Neutrophil (primary cell): ENCODE data around the gene LAMTOR5.
"Not testable (repeated sequence)": the region's sequence is repeated elsewhere in the genome, so short reads cannot be mapped to it uniquely, and the experiment has no call there.

Source experiments
- H3K27ac ChIP-seq: fragments of 200-600 bp; sonication (generic); 2 replicates; pipeline ENCODE4 v1.5.1; 2016; ENCODE audit warnings: mild to moderate bottlenecking, moderate library complexity
- H3K27me3 ChIP-seq: fragments of 200-600 bp; sonication (generic); 2 replicates; pipeline ENCODE4 v1.6.0; 2016; ENCODE audit warnings: mild to moderate bottlenecking
- H3K36me3 ChIP-seq: fragments of 200-600 bp; sonication (generic); 2 replicates; pipeline ENCODE4 v1.5.1; 2017
- H3K4me1 ChIP-seq, 2 experiments: fragments of 200-600 bp in 1 of 2; sonication (generic) in 1 of 2; 1 replicate in 1 of 2; 2 replicates in 1 of 2; pipeline versions ENCODE4 v1.5.1 to v1.6.1; 2013 to 2016; ENCODE audit warnings: low read depth in 1 of 2, low read length in 1 of 2, mild to moderate bottlenecking in 1 of 2, moderate library complexity in 1 of 2; ENCODE audit not compliant: control insufficient read depth in 1 of 2, insufficient read depth in 1 of 2
- H3K4me3 ChIP-seq, 2 experiments: fragments of 200-600 bp in 1 of 2; sonication (generic) in 1 of 2; 1 replicate in 1 of 2; 2 replicates in 1 of 2; pipeline ENCODE4 v1.5.1; 2013 to 2016; ENCODE audit warnings: low read depth in 1 of 2, low read length in 1 of 2, mild to moderate bottlenecking in 1 of 2, moderate library complexity in 1 of 2
- H3K9me3 ChIP-seq: fragments of 200-600 bp; sonication (generic); 2 replicates; pipeline ENCODE4 v1.5.1; 2016
- TF ChIP-seq, protein P1 (sequence below): fragments of 200-600 bp; sonication (generic); IDR thresholded peaks from 2 replicates; pipeline ENCODE4 v1.5.1; 2016; ENCODE audit warnings: antibody characterized with exemption

The LAMTOR5 gene

DNA sequence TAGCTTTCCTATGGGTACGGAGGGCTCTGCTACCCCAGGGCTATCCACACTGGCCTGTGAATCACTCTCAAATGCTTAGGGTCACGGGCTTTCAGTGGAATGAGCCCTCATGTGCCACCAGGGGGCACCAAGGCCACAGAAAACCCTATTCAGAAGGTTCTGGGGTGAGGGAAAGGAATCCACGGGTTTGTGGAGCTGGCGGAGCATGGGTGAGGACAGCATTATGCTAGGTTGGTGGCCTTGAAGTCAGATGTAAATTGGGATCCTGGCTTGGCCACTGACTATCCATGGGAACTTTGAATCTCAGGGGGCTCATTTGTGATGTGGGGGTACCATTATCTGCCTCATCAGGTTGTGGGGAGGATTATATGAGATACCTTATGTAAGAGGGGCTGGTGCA lies 5.1 kb upstream of the LAMTOR5 start:
- TF ChIP-seq, protein P1, sequence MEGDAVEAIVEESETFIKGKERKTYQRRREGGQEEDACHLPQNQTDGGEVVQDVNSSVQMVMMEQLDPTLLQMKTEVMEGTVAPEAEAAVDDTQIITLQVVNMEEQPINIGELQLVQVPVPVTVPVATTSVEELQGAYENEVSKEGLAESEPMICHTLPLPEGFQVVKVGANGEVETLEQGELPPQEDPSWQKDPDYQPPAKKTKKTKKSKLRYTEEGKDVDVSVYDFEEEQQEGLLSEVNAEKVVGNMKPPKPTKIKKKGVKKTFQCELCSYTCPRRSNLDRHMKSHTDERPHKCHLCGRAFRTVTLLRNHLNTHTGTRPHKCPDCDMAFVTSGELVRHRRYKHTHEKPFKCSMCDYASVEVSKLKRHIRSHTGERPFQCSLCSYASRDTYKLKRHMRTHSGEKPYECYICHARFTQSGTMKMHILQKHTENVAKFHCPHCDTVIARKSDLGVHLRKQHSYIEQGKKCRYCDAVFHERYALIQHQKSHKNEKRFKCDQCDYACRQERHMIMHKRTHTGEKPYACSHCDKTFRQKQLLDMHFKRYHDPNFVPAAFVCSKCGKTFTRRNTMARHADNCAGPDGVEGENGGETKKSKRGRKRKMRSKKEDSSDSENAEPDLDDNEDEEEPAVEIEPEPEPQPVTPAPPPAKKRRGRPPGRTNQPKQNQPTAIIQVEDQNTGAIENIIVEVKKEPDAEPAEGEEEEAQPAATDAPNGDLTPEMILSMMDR, result peak; percentile 66
- Histone ChIP-seq H3K36me3 (no peaks in the 10 kb centered on the region), H3K4me1 (peaks cover 9 to 14% of the 10 kb centered on the region in 2 experiments), H3K27me3 (no peaks in the 10 kb centered on the region), H3K9me3 (no peaks in the 10 kb centered on the region), H3K27ac (no peak overlapping the region), H3K4me3 (no peak overlapping the region)

DNA sequence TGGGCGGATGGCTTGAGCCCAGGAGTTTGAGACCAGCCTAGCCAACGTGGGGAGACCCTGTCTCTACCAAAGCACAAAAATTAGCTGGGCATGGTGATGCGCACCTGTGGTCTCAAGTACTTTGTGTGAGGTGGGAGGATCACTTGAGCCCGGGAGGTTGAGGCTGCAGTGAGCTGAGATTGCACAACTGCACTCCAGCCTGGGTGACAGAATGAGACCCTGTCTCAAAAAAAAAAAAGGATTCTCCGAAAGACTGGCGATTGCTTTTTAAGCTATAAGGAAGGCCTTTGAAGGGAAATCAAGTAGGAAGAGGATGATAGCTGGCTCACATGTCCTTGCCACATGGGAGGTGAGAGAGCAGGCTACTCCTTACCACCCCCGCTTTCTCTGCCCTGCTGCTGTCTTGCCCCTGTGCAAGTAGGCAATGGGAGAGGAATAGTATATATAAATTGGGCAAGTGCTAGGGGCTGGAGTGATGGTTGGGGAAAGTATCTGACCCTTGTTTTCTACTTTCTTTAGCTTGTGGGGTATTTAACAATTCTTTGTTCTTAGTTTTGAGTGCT lies 3.8 kb upstream of the LAMTOR5 start:
- TF ChIP-seq, protein P1, result no peak
- Histone ChIP-seq H3K36me3 (no peaks in the 10 kb centered on the region), H3K4me3 (no peak overlapping the region), H3K4me1 (peaks cover 18 to 22% of the 10 kb centered on the region in 2 experiments), H3K27ac (no peak overlapping the region), H3K27me3 (no peaks in the 10 kb centered on the region), H3K9me3 (no peaks in the 10 kb centered on the region)

DNA sequence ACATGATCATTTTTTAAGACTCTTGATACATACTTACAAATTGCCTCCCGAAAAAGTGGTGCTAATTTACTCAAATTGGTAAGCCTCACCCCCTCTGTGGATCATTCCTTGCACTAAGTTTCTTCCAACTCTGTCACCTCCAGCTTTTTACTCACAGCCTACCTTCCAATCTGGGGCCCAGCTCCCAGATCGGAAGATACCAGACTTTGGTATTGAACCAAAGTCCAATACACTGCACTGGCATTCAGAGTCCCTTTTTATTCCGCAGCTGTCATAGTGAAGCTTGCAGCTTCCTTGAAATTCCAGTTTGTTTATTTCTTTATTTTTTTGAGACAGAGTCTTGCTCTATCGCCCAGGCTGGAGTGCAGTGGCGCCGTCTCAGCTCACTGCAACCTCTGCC lies 1.8 kb upstream of the LAMTOR5 start:
- H3K27me3 ChIP-seq, result no peaks in the 10 kb centered on the region
- peaks cover 25 to 30% of the 10 kb centered on the region in 2 experiments for H3K4me1 ChIP-seq
- H3K27ac ChIP-seq, result no peak overlapping the region
- H3K9me3 ChIP-seq, result no peaks in the 10 kb centered on the region
- no peak overlapping the region for H3K4me3 ChIP-seq
- TF ChIP-seq, protein P1, result no peak
- H3K36me3 ChIP-seq, result peaks cover 17% of the 10 kb centered on the region

- no peaks in the 10 kb centered on the region for H3K27me3 ChIP-seq
- TF ChIP-seq, protein P1, result no peak
- H3K36me3 ChIP-seq, result peaks cover 25% of the 10 kb centered on the region
- H3K27ac ChIP-seq, result peak overlapping the region; percentile 91
- peaks cover 25 to 30% of the 10 kb centered on the region in 2 experiments for H3K4me1 ChIP-seq
- H3K9me3 ChIP-seq, result no peaks in the 10 kb centered on the region
- peak overlapping the region; percentile 83 to 96 for H3K4me3 ChIP-seq
These were observed 994 bp upstream of the LAMTOR5 start for GRCh38 chr1:110408488-110408887.

DNA sequence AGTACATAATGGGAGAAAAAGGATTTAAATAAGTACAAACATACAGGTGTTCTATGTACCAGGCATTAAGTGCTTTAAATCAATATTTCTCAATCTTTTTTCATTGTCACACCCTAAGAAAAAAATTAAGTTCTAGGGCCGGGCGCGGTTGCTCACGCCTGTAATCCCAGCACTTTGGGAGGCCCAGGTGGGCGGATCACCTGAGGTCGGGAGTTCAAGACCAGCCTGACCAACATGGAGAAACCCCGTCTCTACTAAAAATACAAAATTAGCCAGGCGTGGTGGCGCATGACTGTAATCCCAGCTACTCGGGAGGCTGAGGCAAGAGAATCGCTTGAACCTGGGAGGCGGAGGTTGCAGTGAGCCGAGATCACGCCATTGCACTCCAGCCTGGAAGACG lies 1.1 kb downstream of the LAMTOR5 start:
- H3K9me3 ChIP-seq, H3K27me3 ChIP-seq: not testable (repeated sequence)
- peaks cover 25 to 26% of the 10 kb centered on the region in 2 experiments for H3K4me1 ChIP-seq
- peak overlapping the region; percentile 83 to 96 for H3K4me3 ChIP-seq
- peak overlapping the region; percentile 91 for H3K27ac ChIP-seq
- H3K36me3 ChIP-seq, result peaks cover 46% of the 10 kb centered on the region

DNA sequence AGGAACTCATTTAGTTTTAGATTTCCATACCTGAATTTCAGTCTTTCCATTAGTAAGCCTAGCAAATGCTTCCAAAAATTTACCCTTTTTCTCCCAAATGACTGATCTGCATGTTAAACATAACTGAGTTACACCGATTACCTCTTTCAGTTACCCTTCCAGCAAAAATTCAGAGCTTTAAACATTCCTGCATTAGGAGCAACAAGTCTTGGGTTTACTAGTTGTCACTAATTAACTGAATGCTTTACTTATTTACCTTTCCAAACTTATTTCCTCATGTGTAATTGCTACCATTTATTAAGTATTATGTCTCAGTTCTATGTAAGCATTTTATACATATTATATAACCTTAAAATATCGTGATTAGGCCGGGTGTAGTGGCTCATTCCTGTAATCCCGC lies 3.1 kb downstream of the LAMTOR5 start:
- Histone ChIP-seq H3K9me3 (no peaks in the 10 kb centered on the region), H3K4me1 (peaks cover 25 to 26% of the 10 kb centered on the region in 2 experiments), H3K27ac (no peak overlapping the region), H3K36me3 (peaks cover 66% of the 10 kb centered on the region), H3K27me3 (no peaks in the 10 kb centered on the region), H3K4me3 (no peak overlapping the region)
- TF ChIP-seq, protein P1, result no peak
